ENCODE measurements around the gene UCHL5.
"Not testable (repeated sequence)": the region's sequence is repeated elsewhere in the genome, so short reads cannot be mapped to it uniquely, and the experiment has no call there.

UCHL5 gene

DNA sequence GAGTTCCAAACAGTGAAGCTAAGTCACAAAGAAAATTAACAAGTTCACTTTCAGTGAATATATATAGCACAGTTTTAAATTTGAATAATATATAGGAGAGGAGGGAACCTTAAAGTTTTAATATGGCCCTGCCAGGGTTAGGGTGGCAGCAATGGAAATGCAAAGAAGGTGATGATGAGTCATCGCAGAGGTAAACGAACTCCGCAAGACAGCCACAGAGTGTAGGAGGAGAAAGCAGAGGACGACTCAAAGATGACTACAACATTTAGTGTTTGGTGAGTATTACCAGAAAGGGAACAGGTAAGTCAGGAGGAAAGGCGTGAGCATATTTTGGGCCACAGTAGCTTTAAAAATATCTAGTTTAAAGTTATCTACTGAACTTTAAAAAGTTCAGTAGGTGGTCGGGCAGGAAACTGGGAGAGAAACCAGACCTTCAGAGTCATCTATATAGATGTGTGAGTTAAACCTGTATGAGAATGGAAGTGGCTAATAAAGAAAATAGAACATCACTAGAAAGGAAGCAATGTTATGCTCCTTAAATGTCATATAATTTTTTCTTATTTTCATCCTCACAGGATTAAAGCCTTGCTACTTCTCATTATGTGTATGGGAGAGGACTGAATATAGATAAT lies 75.7 kb downstream of the UCHL5 start:
- H3K4me1 ChIP-seq: peaks cover 15% of the 10 kb centered on the region
- 0 out of 2 replicates have a peak, but pooled peaks cover under 1% of the 10 kb centered on the region for H3K9me3 ChIP-seq
- H3K4me3 ChIP-seq: no peak overlapping the region
- DNase-seq (ENCODE audit: low spot score in 2 of 2): peak; percentile 17 to 19
- no peaks in the 10 kb centered on the region for H3K27me3 ChIP-seq (ENCODE audit: low read depth)
- H3K36me3 ChIP-seq (replicated peaks): no peaks in the 10 kb centered on the region
- in situ Hi-C loops (cut with MboI; ENCODE audit: low sequenced_read_pairs): no loop called here

DNA sequence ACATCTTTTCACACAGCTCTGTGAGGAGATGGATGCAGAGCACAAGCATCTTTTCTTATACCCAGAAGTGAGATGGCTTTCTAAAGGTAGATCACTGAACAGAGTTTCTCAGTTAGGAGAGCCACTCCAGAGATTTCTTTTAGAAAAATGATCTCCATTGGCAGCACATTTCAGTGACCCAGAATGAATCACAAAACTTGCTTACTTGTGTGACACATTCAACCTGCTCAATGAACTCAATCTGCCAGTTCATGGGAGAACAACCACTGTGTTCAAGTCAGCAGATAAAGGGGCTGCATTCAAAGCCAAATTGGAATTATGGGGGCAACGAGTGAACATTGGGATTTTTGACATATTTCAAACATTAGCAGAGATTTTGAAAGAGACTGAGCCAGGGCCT lies 78.3 kb downstream of the UCHL5 start:
- in situ Hi-C loops (cut with MboI; ENCODE audit: low sequenced_read_pairs): no loop called here
- H3K36me3 ChIP-seq (replicated peaks): no peaks in the 10 kb centered on the region
- H3K27me3 ChIP-seq (ENCODE audit: low read depth): no peaks in the 10 kb centered on the region
- H3K4me1 ChIP-seq: peaks cover 30% of the 10 kb centered on the region
- DNase-seq (ENCODE audit: low spot score in 2 of 2): no peak
- H3K9me3 ChIP-seq: peaks cover 6% of the 10 kb centered on the region; the same call in 1 of the 2 replicates
- no peak overlapping the region for H3K4me3 ChIP-seq

DNA sequence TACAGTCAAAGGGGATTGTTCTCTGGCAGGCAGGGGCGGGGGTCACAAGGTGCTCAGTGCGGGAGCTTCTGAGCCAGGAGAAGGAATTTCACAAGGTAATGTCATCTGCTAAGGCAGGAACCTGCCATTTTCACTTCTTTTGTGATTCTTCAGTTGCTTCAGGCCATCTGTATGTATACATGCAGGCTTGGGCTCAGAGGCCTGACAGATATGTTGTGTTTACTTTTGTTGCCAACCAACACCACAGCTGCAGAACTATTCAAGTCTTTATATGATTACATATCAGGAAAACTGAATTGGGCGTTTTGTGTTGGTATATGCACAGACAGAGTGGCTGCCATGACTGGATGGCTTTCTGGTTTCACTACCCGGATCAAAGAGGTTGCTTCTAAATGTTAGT lies 78.8 kb downstream of the UCHL5 start:
- in situ Hi-C loops (cut with MboI; ENCODE audit: low sequenced_read_pairs); H3K4me3 ChIP-seq; DNase-seq (ENCODE audit: low spot score in 2 of 2); H3K36me3 ChIP-seq (replicated peaks); H3K27me3 ChIP-seq (ENCODE audit: low read depth); H3K9me3 ChIP-seq: not testable (repeated sequence)
- peaks cover 30% of the 10 kb centered on the region for H3K4me1 ChIP-seq

DNA sequence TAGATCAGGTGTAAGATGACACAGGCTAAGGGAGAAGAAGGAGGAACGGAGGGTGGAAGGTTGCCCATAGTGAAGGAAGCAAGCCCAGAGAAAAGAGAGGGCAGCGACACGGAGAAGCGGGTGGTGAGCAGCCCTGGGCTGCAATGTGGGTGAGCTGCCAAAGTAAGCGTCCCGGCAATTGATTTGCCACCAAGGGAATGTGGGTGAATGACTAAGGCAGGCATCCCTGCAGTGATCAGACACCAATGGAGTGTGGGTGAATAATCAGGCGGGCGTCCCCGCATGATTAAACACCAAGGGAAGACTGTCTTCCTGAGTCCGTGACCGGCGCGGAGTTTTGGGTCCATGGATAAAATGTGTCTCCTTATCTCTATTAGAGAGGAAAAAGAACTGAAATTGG lies 79.6 kb downstream of the UCHL5 start:
- DNase-seq (ENCODE audit: low spot score in 2 of 2): no peak
- no peak overlapping the region for H3K4me3 ChIP-seq
- H3K36me3 ChIP-seq (replicated peaks): no peaks in the 10 kb centered on the region
- no peaks in the 10 kb centered on the region for H3K27me3 ChIP-seq (ENCODE audit: low read depth)
- peaks cover 6% of the 10 kb centered on the region; the same call in 1 of the 2 replicates for H3K9me3 ChIP-seq
- peaks cover 30% of the 10 kb centered on the region for H3K4me1 ChIP-seq
- in situ Hi-C loops (cut with MboI; ENCODE audit: low sequenced_read_pairs): no loop called here

DNA sequence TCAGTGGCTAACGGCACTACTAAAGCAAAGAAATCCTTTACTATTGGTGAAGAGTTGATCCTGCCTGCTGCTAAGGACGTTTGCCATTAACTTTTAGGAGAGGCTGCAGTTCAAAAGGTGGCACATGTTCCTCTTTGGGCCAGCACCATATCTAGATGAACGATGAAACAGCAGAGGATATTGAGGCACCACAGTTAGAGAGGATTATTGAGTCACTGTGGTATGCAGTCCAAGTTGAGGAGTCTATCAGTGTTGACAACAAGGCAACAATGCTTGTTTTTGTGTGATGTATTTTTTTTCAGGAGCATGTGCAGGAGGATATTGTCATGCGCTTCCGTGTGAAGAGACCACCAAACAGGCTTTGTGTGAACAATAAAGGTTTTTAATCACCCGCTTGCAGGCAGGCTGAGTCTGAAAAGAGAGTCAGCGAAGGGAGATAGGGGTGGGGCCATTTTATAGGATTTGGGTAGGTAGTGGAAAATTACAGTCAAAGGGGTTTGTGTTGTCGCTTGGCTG lies 80.9 kb downstream of the UCHL5 start:
- no peaks in the 10 kb centered on the region for H3K36me3 ChIP-seq (replicated peaks)
- peak; percentile 40 to 52 for DNase-seq (ENCODE audit: low spot score in 2 of 2)
- H3K4me1 ChIP-seq: peaks cover 25% of the 10 kb centered on the region
- in situ Hi-C loops (cut with MboI; ENCODE audit: low sequenced_read_pairs): no loop called here
- H3K4me3 ChIP-seq: no peak overlapping the region
- no peaks in the 10 kb centered on the region for H3K27me3 ChIP-seq (ENCODE audit: low read depth)
- peaks cover 6% of the 10 kb centered on the region; the same call in 1 of the 2 replicates for H3K9me3 ChIP-seq

DNA sequence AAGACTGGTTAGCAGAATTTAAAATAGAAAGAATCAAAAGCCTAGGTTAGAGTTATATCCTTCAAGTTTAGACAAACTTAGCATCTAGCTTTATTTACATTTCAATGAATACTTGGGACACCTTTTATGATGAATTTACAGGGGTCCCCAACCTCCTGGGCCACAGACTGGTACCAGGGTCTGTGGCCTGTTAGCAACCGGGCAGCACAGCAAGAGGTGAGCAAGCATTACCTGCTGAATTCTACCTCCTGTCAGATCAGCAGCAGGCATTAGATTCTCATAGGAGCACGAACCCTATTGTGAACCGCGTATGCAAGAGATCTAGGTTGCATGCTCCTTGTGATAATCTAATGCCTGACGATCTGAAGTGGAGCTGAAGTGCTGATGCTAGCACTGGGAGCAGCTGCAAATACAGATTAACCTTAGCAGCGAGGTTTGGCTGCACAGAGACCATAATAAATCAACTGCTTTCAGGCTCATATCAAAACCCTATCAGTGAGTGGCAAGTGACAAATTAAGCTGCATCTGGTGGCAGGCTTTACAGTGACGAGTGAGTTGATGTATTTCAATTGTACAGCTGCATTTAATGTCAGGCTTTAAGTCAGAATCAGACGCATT lies 82.0 kb downstream of the UCHL5 start:
- Histone ChIP-seq H3K4me3 (no peak overlapping the region), H3K9me3 (peaks cover 6% of the 10 kb centered on the region; the same call in 1 of the 2 replicates), H3K4me1 (peaks cover 20% of the 10 kb centered on the region), H3K36me3 (replicated peaks) (no peaks in the 10 kb centered on the region), H3K27me3 (ENCODE audit: low read depth) (no peaks in the 10 kb centered on the region)
- in situ Hi-C loops (cut with MboI; ENCODE audit: low sequenced_read_pairs): no loop called here
- no peak for DNase-seq (ENCODE audit: low spot score in 2 of 2)

DNA sequence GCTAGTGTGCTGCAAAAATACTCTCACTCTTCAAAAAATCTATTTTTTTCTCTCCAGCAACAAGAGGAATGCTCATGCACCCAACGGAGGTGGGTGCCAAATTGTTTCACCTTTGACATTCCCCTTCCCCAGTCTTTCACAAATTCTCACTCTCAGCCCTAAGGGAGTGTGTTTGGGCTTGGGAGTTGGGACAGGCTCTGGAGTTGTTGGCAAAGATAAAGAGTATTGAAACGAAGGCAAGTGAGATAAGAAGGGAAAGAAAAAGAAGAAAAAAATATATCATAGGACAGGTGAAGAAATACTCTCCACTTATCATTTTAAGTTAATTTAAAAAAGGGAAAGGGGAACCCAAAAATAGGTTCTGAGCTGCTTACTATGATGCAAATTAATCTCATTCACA lies 82.6 kb downstream of the UCHL5 start:
- no peak for DNase-seq (ENCODE audit: low spot score in 2 of 2)
- no peak overlapping the region for H3K4me3 ChIP-seq
- H3K4me1 ChIP-seq: peaks cover 20% of the 10 kb centered on the region

DNA sequence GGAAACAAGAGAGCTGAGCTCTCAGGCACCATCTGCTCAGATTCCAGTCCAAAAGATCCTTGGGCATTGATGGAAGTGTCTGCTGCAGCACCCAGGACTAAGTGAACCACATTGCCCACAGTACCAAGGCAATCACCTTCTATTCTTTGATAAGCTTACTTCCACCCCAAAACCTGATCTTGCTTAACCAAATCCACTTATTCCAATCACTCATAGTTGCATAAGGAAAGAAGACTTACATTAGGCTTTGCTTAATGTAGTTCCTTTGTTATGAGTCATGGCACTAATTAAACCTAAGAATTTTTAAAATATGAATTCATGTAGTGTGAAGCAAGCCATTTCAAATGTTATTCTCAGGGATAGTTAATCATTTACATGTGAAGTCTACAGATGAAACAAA lies 84.5 kb downstream of the UCHL5 start:
- Histone ChIP-seq H3K36me3 (replicated peaks) (no peaks in the 10 kb centered on the region), H3K27me3 (ENCODE audit: low read depth) (no peaks in the 10 kb centered on the region), H3K4me3 (no peak overlapping the region), H3K9me3 (peaks cover 6% of the 10 kb centered on the region; the same call in 1 of the 2 replicates), H3K4me1 (peaks cover 20% of the 10 kb centered on the region)
- in situ Hi-C loops (cut with MboI; ENCODE audit: low sequenced_read_pairs): no loop called here
- DNase-seq (ENCODE audit: low spot score in 2 of 2): no peak

More for the DNA sequence above, 82.6 kb downstream of the UCHL5 start:
- in situ Hi-C loops (cut with MboI; ENCODE audit: low sequenced_read_pairs): no loop called here
- H3K36me3 ChIP-seq (replicated peaks): no peaks in the 10 kb centered on the region
- peaks cover 6% of the 10 kb centered on the region; the same call in 1 of the 2 replicates for H3K9me3 ChIP-seq
- no peaks in the 10 kb centered on the region for H3K27me3 ChIP-seq (ENCODE audit: low read depth)

DNA sequence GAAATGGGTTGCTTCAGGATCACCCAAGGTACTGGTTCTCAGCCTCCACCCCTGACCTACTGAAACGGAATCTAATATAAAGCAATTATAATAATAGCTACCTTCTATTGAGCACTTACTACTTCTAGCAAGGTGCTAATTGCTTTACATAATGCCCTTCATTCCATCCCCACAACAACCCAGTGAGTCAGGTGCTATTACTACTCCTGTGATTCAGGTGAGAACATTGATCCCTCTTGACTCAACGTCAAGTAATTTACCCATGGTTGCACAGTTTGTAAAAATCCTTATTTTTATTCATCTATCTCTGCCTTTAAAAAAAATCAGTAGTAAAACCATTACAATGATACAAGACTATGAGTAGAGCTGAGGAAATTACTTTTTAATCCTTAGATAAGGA lies 85.2 kb downstream of the UCHL5 start:
- DNase-seq (ENCODE audit: low spot score in 2 of 2): no peak
- Histone ChIP-seq H3K4me3 (no peak overlapping the region), H3K27me3 (ENCODE audit: low read depth) (no peaks in the 10 kb centered on the region), H3K36me3 (replicated peaks) (no peaks in the 10 kb centered on the region), H3K9me3 (peaks cover 6% of the 10 kb centered on the region; the same call in 1 of the 2 replicates), H3K4me1 (peaks cover 20% of the 10 kb centered on the region)
- in situ Hi-C loops (cut with MboI; ENCODE audit: low sequenced_read_pairs): no loop called here

DNA sequence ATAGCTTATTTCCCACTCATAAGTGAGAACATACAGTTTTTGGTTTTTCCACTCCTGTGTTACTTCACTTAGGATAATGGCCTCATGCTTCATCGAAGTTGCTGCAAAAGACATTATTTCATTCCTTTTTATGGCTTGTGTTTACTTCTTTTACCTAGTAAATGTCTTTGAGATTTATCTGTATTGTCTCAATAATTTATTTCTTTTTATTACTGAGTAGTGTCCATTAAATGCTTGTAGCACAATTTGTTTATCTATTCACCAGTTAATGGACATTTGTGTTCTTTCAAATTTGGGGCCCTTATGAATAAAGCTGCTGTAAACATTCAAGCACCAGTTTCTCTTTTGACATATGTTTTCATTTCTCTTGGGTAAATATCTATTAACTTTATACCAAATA lies 86.0 kb downstream of the UCHL5 start:
- DNase-seq (ENCODE audit: low spot score in 2 of 2): no peak
- Histone ChIP-seq H3K4me3 (no peak overlapping the region), H3K4me1 (peaks cover 13% of the 10 kb centered on the region), H3K27me3 (ENCODE audit: low read depth) (no peaks in the 10 kb centered on the region), H3K36me3 (replicated peaks) (no peaks in the 10 kb centered on the region), H3K9me3 (peaks cover 3% of the 10 kb centered on the region; the same call in 1 of the 2 replicates)
- in situ Hi-C loops (cut with MboI; ENCODE audit: low sequenced_read_pairs): no loop called here

DNA sequence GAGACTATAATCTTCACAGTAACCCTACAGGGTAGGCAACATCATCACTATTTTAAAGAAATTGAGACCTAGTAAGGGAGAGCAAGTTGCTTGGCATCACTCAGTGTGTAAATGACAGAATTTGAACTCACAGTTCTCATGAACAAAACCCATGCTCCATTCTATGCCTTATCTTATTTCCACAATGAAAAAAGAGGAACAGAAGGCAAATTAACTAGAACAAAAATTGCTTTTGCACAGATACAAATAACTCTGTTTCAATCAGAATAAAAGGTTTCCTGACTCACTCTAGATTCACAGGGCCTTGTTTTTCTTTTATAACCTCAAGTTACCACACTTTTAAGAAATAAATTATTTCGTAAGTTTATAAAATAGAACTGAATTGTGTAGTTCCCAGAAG lies 90.1 kb downstream of the UCHL5 start:
- Histone ChIP-seq H3K9me3 (no peaks in the 10 kb centered on the region), H3K36me3 (replicated peaks) (no peaks in the 10 kb centered on the region), H3K27me3 (ENCODE audit: low read depth) (no peaks in the 10 kb centered on the region), H3K4me1 (no peaks in the 10 kb centered on the region), H3K4me3 (no peak overlapping the region)
- DNase-seq (ENCODE audit: low spot score in 2 of 2): no peak
- in situ Hi-C loops (cut with MboI; ENCODE audit: low sequenced_read_pairs): no loop called here

DNA sequence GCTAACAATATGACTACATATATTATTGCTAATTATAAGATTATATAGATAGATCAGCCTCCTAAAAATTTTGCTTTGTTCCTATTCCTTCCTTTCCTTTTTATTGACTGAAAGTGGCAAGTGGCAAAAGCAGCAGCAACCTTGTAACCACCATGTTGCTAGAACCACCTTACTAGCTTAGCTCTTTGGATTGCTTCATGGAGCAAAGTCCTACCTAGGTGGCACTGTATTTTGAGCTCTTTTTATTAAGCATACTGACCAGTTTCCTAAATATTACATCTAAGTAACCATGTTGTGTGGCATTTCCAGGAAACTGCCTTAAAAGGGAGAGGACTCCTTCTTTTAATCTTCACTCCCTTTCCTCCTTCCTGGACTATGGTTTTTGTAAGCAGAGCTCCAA lies 90.8 kb downstream of the UCHL5 start:
- no peaks in the 10 kb centered on the region for H3K9me3 ChIP-seq
- H3K4me1 ChIP-seq: no peaks in the 10 kb centered on the region
- H3K27me3 ChIP-seq (ENCODE audit: low read depth): no peaks in the 10 kb centered on the region
- in situ Hi-C loops (cut with MboI; ENCODE audit: low sequenced_read_pairs): no loop called here
- DNase-seq (ENCODE audit: low spot score in 2 of 2): no peak
- H3K36me3 ChIP-seq (replicated peaks): no peaks in the 10 kb centered on the region
- no peak overlapping the region for H3K4me3 ChIP-seq

DNA sequence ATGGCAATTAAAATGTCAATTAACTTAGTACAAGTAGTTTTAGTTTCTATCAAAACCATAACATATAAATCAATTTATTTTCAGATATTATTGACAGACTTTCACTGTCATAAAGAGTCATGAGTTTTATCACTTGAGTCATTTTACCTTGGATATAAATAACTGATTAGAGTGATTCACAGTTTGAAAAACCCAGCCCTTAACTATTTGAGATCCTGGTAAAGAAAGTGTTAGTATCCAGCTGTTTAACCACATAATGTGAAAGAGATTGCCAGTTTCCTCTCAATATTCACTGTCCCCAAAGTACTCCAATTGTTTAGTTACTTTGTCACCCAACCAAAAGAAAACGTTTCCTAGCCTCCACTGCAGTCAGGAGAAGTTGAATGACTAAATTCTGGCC lies 91.3 kb downstream of the UCHL5 start:
- in situ Hi-C loops (cut with MboI; ENCODE audit: low sequenced_read_pairs): no loop called here
- H3K4me3 ChIP-seq: no peak overlapping the region
- no peaks in the 10 kb centered on the region for H3K4me1 ChIP-seq
- no peaks in the 10 kb centered on the region for H3K36me3 ChIP-seq (replicated peaks)
- no peaks in the 10 kb centered on the region for H3K9me3 ChIP-seq
- no peaks in the 10 kb centered on the region for H3K27me3 ChIP-seq (ENCODE audit: low read depth)
- no peak for DNase-seq (ENCODE audit: low spot score in 2 of 2)

DNA sequence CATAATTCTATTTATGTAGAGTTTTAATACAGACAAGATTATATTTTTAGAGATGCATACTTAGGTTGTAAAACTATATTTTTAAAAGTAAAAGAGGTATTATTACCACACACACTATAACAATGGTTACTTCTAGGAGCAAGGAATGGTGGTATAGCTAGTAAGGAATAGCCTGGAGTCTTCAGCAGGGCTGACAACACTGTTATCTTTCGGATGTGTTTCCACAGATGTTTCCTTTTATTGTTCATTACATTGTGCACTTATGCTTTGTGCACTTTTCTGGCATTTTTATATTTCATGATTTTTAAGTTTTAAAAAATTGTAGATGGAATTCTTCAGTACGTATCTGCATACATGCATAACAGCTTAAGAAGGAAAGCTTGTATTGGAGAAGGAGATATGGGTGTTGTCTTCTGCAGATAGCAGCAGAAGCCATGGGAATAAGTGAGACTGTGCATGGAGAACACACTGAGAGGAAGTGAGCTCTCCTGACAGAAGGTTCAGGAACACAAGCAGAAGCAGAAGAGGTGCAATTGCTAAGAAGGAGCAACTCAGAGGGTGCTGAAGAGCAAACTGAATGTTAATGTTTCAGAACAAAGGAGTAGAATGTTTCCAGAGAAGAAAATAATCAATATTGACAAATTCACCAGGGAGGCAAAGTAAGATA lies 91.8 kb downstream of the UCHL5 start:
- H3K9me3 ChIP-seq: no peaks in the 10 kb centered on the region
- H3K27me3 ChIP-seq (ENCODE audit: low read depth): no peaks in the 10 kb centered on the region
- H3K36me3 ChIP-seq (replicated peaks): no peaks in the 10 kb centered on the region
- H3K4me1 ChIP-seq: no peaks in the 10 kb centered on the region
- no peak overlapping the region for H3K4me3 ChIP-seq
- in situ Hi-C loops (cut with MboI; ENCODE audit: low sequenced_read_pairs): no loop called here
- DNase-seq (ENCODE audit: low spot score in 2 of 2): no peak

All from HAP-1 (cell line).